HepG2 (cell line): ENCODE results near the gene PHTF2. TPM values are rescaled to one million over a fixed set of nuclear protein-coding genes. Genes with fewer than 3 reads are reported as not detected.

Experiments
- ATAC-seq: fragments of 200-7000 bp; cut with Tn5 transposase; 3 replicates; pipeline ENCODE4 v1.9.1; 2020; ENCODE audit warnings: mild to moderate bottlenecking, moderate library complexity
- BruUV-seq: library from RNA; stranded (reverse); fragments of 400-500 nt; replicated peaks from 2 replicates; lab custom pipeline; 2021; lab: Mats Ljungman, UMichigan
- CTCF ChIA-PET: fragments of 300-600 bp; formaldehyde crosslinking; extraction: SDS; loops from one replicate; lab custom pipeline; 2021; ENCODE audit warnings: low total read pairs, inconsistent platforms, low intra/inter-chr PET ratio; lab: Yijun Ruan, JAX
- POLR2A ChIA-PET: fragments of 350-600 bp; sonication (Branson Sonifier 250); formaldehyde crosslinking; loops from one replicate; lab custom pipeline; 2020; ENCODE audit warnings: antibody characterized with exemption, inconsistent platforms; lab: Yijun Ruan, JAX
- DNase-seq: peaks from one replicate; pipeline ENCODE4 v3.0.0-alpha.2; 2015; ENCODE audit warnings: low spot score
- FAIRE-seq: peaks from 3 replicates; lab custom pipeline; 2011; peaks lifted over from hg19 to GRCh38; lab: Jason Lieb, UNC
- H2AFZ ChIP-seq: one replicate; pipeline ENCODE4 v1.6.1; 2011; ENCODE audit warnings: low read length, inconsistent platforms
- H3K27ac ChIP-seq: fragments of 300-600 bp; 3 replicates; pipeline ENCODE4 v1.8.0; 2011; ENCODE audit warnings: mixed run types, mild to moderate bottlenecking, mixed read lengths, low read length, inconsistent platforms; ENCODE audit not compliant: insufficient read depth; ENCODE audit errors: extremely low read length
- H3K27me3 ChIP-seq, 2 experiments: fragments of 200-600 bp in 1 of 2; 2 replicates in 1 of 2; 3 replicates in 1 of 2; pipeline versions ENCODE4 v1.6.0 to v1.8.0; 2011; ENCODE audit warnings: low read length in 2 of 2, mild to moderate bottlenecking in 2 of 2, moderate library complexity in 2 of 2, inconsistent platforms in 1 of 2; ENCODE audit not compliant: insufficient read depth in 2 of 2, control insufficient read depth in 1 of 2
- H3K36me3 ChIP-seq, 2 experiments: fragments of 200-600 bp in 1 of 2; replicated peaks in 1 of 2; 2 replicates in 1 of 2; 3 replicates in 1 of 2; pipeline versions ENCODE4 v1.5.1 to v1.8.0; 2011; ENCODE audit warnings: low read length in 2 of 2, inconsistent platforms in 1 of 2; ENCODE audit not compliant: insufficient read depth in 2 of 2, control insufficient read depth in 1 of 2
- H3K4me1 ChIP-seq: 2 replicates; pipeline ENCODE4 v1.5.1; 2012; ENCODE audit warnings: low read length, inconsistent platforms; ENCODE audit not compliant: insufficient read depth
- H3K4me2 ChIP-seq: 2 replicates; pipeline ENCODE4 v1.6.0; 2011; ENCODE audit warnings: low read depth, low read length, inconsistent platforms
- H3K4me3 ChIP-seq, 3 experiments: fragments of 200-600 bp in 1 of 3; sonication (generic), shearing (Covaris generic) in 1 of 3; replicated peaks in 1 of 3; 2 replicates each; pipeline ENCODE4 v1.5.1; 2011 to 2016; ENCODE audit warnings: low read length in 3 of 3, inconsistent platforms in 2 of 3, low read depth in 2 of 3, mild to moderate bottlenecking in 2 of 3, control low read depth in 1 of 3, mixed read lengths in 1 of 3; ENCODE audit not compliant: insufficient read depth in 1 of 3
- H3K79me2 ChIP-seq: one replicate; pipeline ENCODE4 v1.6.1; 2011; ENCODE audit warnings: low read length, inconsistent platforms; ENCODE audit not compliant: insufficient read depth
- H3K9ac ChIP-seq: 2 replicates; pipeline ENCODE4 v1.6.0; 2011; ENCODE audit warnings: mild to moderate bottlenecking, low read depth, low read length, inconsistent platforms; ENCODE audit not compliant: insufficient read depth
- H3K9me3 ChIP-seq: 2 replicates; pipeline ENCODE4 v1.5.1; 2012; ENCODE audit warnings: mild to moderate bottlenecking, low read length
- H4K20me1 ChIP-seq: 2 replicates; pipeline ENCODE4 v1.6.0; 2011; ENCODE audit warnings: inconsistent platforms, mild to moderate bottlenecking, low read length, moderate library complexity; ENCODE audit not compliant: insufficient read depth
- ARNTL ChIP-seq: sonication (generic); formaldehyde crosslinking; IDR thresholded peaks from 2 replicates; pipeline ENCODE4 v1.4.0; 2020; ENCODE audit warnings: mild to moderate bottlenecking, missing genetic modification reagents
- ASH2L ChIP-seq: fragments of 300-600, 200-600 bp; sonication (generic); IDR thresholded peaks from 2 replicates; pipeline ENCODE4 v1.7.0; 2017; ENCODE audit warnings: low read depth, mild to moderate bottlenecking, moderate library complexity, mixed read lengths, low read length; ENCODE audit not compliant: insufficient read length
- DMAP1 ChIP-seq: IDR thresholded peaks from 2 replicates; pipeline ENCODE4 v1.6.1; 2016
- DMTF1 ChIP-seq: sonication (generic); formaldehyde crosslinking; IDR thresholded peaks from 2 replicates; pipeline ENCODE4 v1.4.0; 2020; ENCODE audit warnings: mild to moderate bottlenecking, missing genetic modification reagents
- HNF1B ChIP-seq: sonication (generic); formaldehyde crosslinking; IDR thresholded peaks from 2 replicates; pipeline ENCODE4 v1.5.1; 2020; ENCODE audit warnings: mild to moderate bottlenecking, moderate library complexity, missing genetic modification reagents
- KAT2B ChIP-seq: fragments of 150-350 bp; IDR thresholded peaks from 2 replicates; pipeline ENCODE4 v1.6.1; 2014; ENCODE audit warnings: low read depth, low read length, borderline replicate concordance
- MATR3 ChIP-seq: sonication (generic); formaldehyde crosslinking; IDR thresholded peaks from 2 replicates; pipeline ENCODE4 v1.4.0; 2020; ENCODE audit warnings: missing genetic modification reagents
- NFIB ChIP-seq: sonication (generic); formaldehyde crosslinking; IDR thresholded peaks from 2 replicates; pipeline ENCODE4 v1.9.0; 2021; ENCODE audit warnings: missing genetic modification reagents, mild to moderate bottlenecking, borderline replicate concordance
- NKX3-1 ChIP-seq: sonication (generic); formaldehyde crosslinking; IDR thresholded peaks from 2 replicates; pipeline ENCODE4 v1.5.0; 2020; ENCODE audit warnings: missing genetic modification reagents
- SIN3A ChIP-seq: IDR thresholded peaks from 2 replicates; pipeline ENCODE4 v1.6.1; 2011; ENCODE audit warnings: low read depth, mild to moderate bottlenecking, control low read depth, low read length, borderline replicate concordance
- YY1 ChIP-seq: IDR thresholded peaks from 2 replicates; pipeline ENCODE4 v1.6.1; 2011; ENCODE audit warnings: low read length, low read depth, moderate library complexity, mild to moderate bottlenecking; ENCODE audit not compliant: insufficient read depth, insufficient replicate concordance
- ZNF597 ChIP-seq: sonication (generic); formaldehyde crosslinking; IDR thresholded peaks from 2 replicates; pipeline ENCODE4 v1.5.0; 2020; ENCODE audit warnings: missing genetic modification reagents
- in situ Hi-C: cut with HindIII; loops from 2 replicates; pipeline ENCODE4 v1.10.0; 2017; ENCODE audit warnings: low pct_unique_long_range_greater_than_20kb; ENCODE audit not compliant: extremely low pct_ligation_motif_present
- intact Hi-C: fragments of 100-400 bp; cut with micrococcal nuclease; formaldehyde crosslinking; loops from one replicate; pipeline ENCODE4 v1.10.0; 2022; ENCODE audit not compliant: unreplicated experiment
- polyA plus RNA-seq, 8 experiments: library from polyadenylated mRNA; depleted of rRNA in 3 of 8; stranded (reverse) in 7 of 8; unstranded in 1 of 8; fragments of >200 nt; fragmentation: Illumina TruSeq in 4 of 8; extraction: Trizol in 4 of 8; gene quantifications; 2 replicates each; pipeline versions ENCODE4 v1.2.1 to v1.2.3, GENCODE V29; 2011 to 2016; ENCODE audit warnings: low read depth in 4 of 8, missing spikeins in 1 of 8, mixed read lengths in 1 of 8; ENCODE audit not compliant: insufficient read depth in 1 of 8
- total RNA-seq, 5 experiments: library from RNA; depleted of rRNA; stranded (reverse); fragments of >200 nt; fragmentation: Illumina TruSeq; extraction: Trizol; gene quantifications; 2 replicates each; pipeline ENCODE4 v1.2.3, GENCODE V29; 2016; ENCODE audit warnings: low read depth in 1 of 5

Gene PHTF2
- total and polyA plus RNA-seq, 2 of the 13 experiments (the other 11 are each of a cell fraction or from before 2014, with no cell fraction given) = 7.4 to 10.2 TPM

GRCh38 chr7:77967429-77967828, 168.9 kb downstream of the PHTF2 start:
- Histone ChIP-seq H3K36me3 (no peaks in the 10 kb centered on the region), H3K79me2 (no peaks in the 10 kb centered on the region), H3K4me1 (no peaks in the 10 kb centered on the region), H3K27ac (no peak overlapping the region), H3K4me3 (no peak overlapping the region), H4K20me1 (no peaks in the 10 kb centered on the region), H3K4me2 (no peak overlapping the region), H2AFZ (no peak overlapping the region), H3K9ac (no peak overlapping the region), H3K9me3 (no peaks in the 10 kb centered on the region), H3K27me3 (no peaks in the 10 kb centered on the region)
- no peak for ATAC-seq
- intact Hi-C loops = no loop called here
- BruUV-seq = no TSS peak
- ChIA-PET POLR2A (no interaction called here), CTCF (no interaction called here)
- FAIRE-seq = no peak
- DNase-seq = no peak
- in situ Hi-C loops = no loop called here
- TF ChIP-seq MATR3 (CRISPR knock-in tag) = no peak
- no peak for TF ChIP-seq ZNF597 (CRISPR knock-in tag)
- TF ChIP-seq NFIB = no peak
- no peak for TF ChIP-seq HNF1B (CRISPR knock-in tag)
- no peak for TF ChIP-seq KAT2B
- TF ChIP-seq DMTF1 (CRISPR knock-in tag) = no peak
- TF ChIP-seq ASH2L = no peak
- no peak for TF ChIP-seq DMAP1 (CRISPR knock-in tag)
- TF ChIP-seq ARNTL (CRISPR knock-in tag) = no peak
- no peak for TF ChIP-seq YY1
- no peak for TF ChIP-seq NKX3-1
- no peak for TF ChIP-seq SIN3A
